Kidney (tissue), 14 donors: ENCODE measurements around the gene LINGO1. TPM values are rescaled to one million over a fixed set of nuclear protein-coding genes. Genes with fewer than 3 reads are reported as not detected.

Source experiments
- DNase-seq, 5 donors: peaks; one replicate each; pipeline ENCODE4 v3.0.0-alpha.2; 2013 to 2020
- FAIRE-seq: peaks from 2 replicates; lab custom pipeline; 2012; peaks lifted over from hg19 to GRCh38; lab: Jason Lieb, UNC
- H3K27ac ChIP-seq, 2 donors: one replicate each; pipeline ENCODE4 v1.7.0; 2013; ENCODE audit warnings: low read depth in 2 of 2, low read length in 2 of 2, inconsistent platforms in 1 of 2
- H3K27me3 ChIP-seq: one replicate; pipeline ENCODE4 v1.7.1; 2013; ENCODE audit warnings: low read length, inconsistent platforms; ENCODE audit not compliant: control insufficient read depth, insufficient read depth
- H3K36me3 ChIP-seq, 3 donors: one replicate each; pipeline versions ENCODE4 v1.7.0 to v1.7.1; 2013; ENCODE audit warnings: low read length in 3 of 3, control low read depth in 1 of 3, inconsistent platforms in 1 of 3; ENCODE audit not compliant: insufficient read depth in 3 of 3, control insufficient read depth in 2 of 3
- H3K4me1 ChIP-seq, 3 donors: one replicate each; pipeline versions ENCODE4 v1.7.0 to v1.7.1; 2013; ENCODE audit warnings: low read length in 3 of 3, inconsistent platforms in 1 of 3, low read depth in 1 of 3; ENCODE audit not compliant: control insufficient read depth in 2 of 3, insufficient read depth in 2 of 3
- H3K4me3 ChIP-seq, 3 donors: one replicate each; pipeline versions ENCODE4 v1.7.0 to v1.8.1; 2013; ENCODE audit warnings: low read length in 3 of 3, control low read depth in 1 of 3, inconsistent platforms in 1 of 3
- H3K9ac ChIP-seq, 3 donors: one replicate each; pipeline versions ENCODE4 v1.7.0 to v1.7.1; 2013; ENCODE audit warnings: low read length in 3 of 3, control low read depth in 1 of 3, inconsistent platforms in 1 of 3
- H3K9me3 ChIP-seq, 3 donors: one replicate each; pipeline versions ENCODE4 v1.7.0 to v1.7.1; 2013; ENCODE audit warnings: low read length in 3 of 3, control low read depth in 1 of 3, inconsistent platforms in 1 of 3; ENCODE audit not compliant: control insufficient read depth in 2 of 3, insufficient read depth in 1 of 3
- intact Hi-C: fragments of 100-400 bp; cut with DNase I; formaldehyde crosslinking; loops from one replicate; pipeline ENCODE4 v1.11.1; 2022
- polyA plus RNA-seq: library from polyadenylated mRNA; stranded (reverse); fragments of 350-450 nt; fragmentation: Illumina TruSeq; extraction: RNeasy Lipid Tissue Mini Kit (QIAGEN cat#74804); gene quantifications from one replicate; pipeline ENCODE4 v1.2.3, GENCODE V29; 2014; ENCODE audit warnings: low read depth, low replicate concordance; ENCODE audit not compliant: insufficient read depth
- total RNA-seq: library from RNA; stranded (reverse); fragmentation: NEBNext Ultra II Directional; extraction: Animal tissue kit (Norgen Biotek cat#: 25700); gene quantifications from one replicate; pipeline ENCODE4 v1.2.1, GENCODE V29; 2021
- TF ChIP-seq, protein P1 (sequence below): IDR thresholded peaks from 3 replicates; pipeline ENCODE4 v1.5.1; 2012; ENCODE audit warnings: mild to moderate bottlenecking, moderate library complexity, borderline replicate concordance; ENCODE audit not compliant: insufficient read depth; ENCODE audit errors: extremely low read depth
- donor health status: control.
- donor health status: control.
- donor health status: control.
- donor health status: control.
- donor health status: control.
- donor health status: DM: yes; HTN: yes; CAD: no.
- donor health status: Normal renal cell carcinoma (clear cell type).

LINGO1 gene
- total and polyA plus RNA-seq, 2 donors from 2014 or later = 3.9 to 6.8 TPM

DNA sequence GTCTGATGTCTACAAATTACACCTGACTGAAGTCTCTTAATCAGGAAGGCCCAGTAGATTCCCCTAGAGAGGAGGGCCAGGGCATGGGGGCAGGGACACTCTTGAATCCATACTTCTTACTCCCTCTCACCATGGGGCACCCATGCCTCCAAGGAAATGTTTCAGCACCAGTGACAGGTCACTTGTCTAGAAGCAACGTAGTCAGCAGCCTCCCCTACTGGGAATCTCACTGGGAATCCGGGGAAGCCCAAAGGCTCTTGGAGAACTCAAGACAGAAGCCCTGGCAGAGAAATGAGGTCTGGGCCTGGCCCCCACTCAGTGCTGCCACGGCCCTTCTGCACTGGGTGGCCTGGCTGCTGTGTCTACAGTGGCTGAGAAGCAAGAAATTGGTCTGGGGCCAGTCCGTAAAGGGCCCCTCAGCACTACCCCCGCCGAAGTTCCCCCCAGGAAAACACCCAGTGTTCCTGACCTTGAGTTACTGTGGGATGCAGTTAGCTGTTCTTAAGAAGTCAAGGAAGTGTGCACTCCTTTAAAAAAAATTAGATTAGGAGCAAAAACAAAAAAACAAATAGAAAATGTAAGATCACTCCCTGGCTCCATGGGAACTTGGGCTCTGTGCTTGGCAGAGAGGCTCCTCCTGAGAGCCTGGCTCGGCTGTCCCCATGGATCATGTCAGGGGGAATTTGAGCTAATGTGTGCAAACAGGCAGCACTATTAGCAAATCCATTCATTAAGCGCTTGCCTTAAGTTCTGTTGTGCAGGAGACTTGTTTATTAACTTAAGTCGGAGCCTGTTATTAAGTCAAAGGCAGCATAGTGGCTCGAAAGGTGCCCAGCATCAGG lies 5.4 kb upstream of the LINGO1 start:
- TF ChIP-seq, protein P1, sequence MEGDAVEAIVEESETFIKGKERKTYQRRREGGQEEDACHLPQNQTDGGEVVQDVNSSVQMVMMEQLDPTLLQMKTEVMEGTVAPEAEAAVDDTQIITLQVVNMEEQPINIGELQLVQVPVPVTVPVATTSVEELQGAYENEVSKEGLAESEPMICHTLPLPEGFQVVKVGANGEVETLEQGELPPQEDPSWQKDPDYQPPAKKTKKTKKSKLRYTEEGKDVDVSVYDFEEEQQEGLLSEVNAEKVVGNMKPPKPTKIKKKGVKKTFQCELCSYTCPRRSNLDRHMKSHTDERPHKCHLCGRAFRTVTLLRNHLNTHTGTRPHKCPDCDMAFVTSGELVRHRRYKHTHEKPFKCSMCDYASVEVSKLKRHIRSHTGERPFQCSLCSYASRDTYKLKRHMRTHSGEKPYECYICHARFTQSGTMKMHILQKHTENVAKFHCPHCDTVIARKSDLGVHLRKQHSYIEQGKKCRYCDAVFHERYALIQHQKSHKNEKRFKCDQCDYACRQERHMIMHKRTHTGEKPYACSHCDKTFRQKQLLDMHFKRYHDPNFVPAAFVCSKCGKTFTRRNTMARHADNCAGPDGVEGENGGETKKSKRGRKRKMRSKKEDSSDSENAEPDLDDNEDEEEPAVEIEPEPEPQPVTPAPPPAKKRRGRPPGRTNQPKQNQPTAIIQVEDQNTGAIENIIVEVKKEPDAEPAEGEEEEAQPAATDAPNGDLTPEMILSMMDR = no peak
- H3K9me3 ChIP-seq = no peaks in the 10 kb centered on the region
- FAIRE-seq = no peak
- no peak overlapping the region for H3K4me3 ChIP-seq
- DNase-seq = no peak
- H3K27ac ChIP-seq = no peak overlapping the region
- intact Hi-C loops = loop anchor here (10.0 kb wide), 1 partner anchor 187 kb away; no protein-coding TSS in a partner anchor
- no peak overlapping the region for H3K9ac ChIP-seq
- H3K4me1 ChIP-seq = peaks cover 0 to 8% (median 5%) of the 10 kb centered on the region in 3 donors
- no peaks in the 10 kb centered on the region for H3K36me3 ChIP-seq
- H3K27me3 ChIP-seq = peaks cover 7% of the 10 kb centered on the region

- Histone ChIP-seq H3K4me3 (no peak overlapping the region), H3K27ac (no peak overlapping the region), H3K27me3 (peaks cover 7% of the 10 kb centered on the region), H3K9me3 (no peaks in the 10 kb centered on the region), H3K36me3 (no peaks in the 10 kb centered on the region), H3K9ac (no peak overlapping the region), H3K4me1 (peaks cover 0 to 8% (median 7%) of the 10 kb centered on the region in 3 donors)
- intact Hi-C loops = loop anchor here (10.0 kb wide), 1 partner anchor 189 kb away; no protein-coding TSS in a partner anchor
- DNase-seq (no peak), FAIRE-seq (no peak)
- TF ChIP-seq, protein P1 = no peak
These were observed 3.5 kb upstream of the LINGO1 start for GRCh38 chr15:77636209-77636608.

GRCh38 chr15:77634266-77634962 lies 1.7 kb upstream of the LINGO1 start:
- Histone ChIP-seq H3K27me3 (peaks cover 7% of the 10 kb centered on the region), H3K27ac (no peak overlapping the region), H3K36me3 (no peaks in the 10 kb centered on the region), H3K9me3 (no peaks in the 10 kb centered on the region), H3K4me3 (no peak overlapping the region), H3K4me1 (peaks cover 0 to 9% (median 8%) of the 10 kb centered on the region in 3 donors), H3K9ac (no peak overlapping the region)
- no peak for FAIRE-seq
- TF ChIP-seq, protein P1 = peak; percentile 52
- intact Hi-C loops = loop anchor here (10.0 kb wide), 1 partner anchor 190 kb away; no protein-coding TSS in a partner anchor
- DNase-seq = peak; percentile 72 to 87 (median 82)
